Endodermal cell (in vitro differentiated cells): ENCODE results near the gene FKBP1B. TPM values are rescaled to one million over a fixed set of nuclear protein-coding genes. Genes with fewer than 3 reads are reported as not detected.
A peak's percentile ranks its signal among the peaks of the same experiment; 100 is the strongest.

ENCODE experiments used
- DNase-seq: peaks from one replicate; pipeline ENCODE4 v3.0.0-alpha.2; 2017
- H3K27ac ChIP-seq: 2 replicates; pipeline ENCODE4 v1.5.1; 2013; ENCODE audit warnings: mild to moderate bottlenecking, low read depth, low read length, moderate library complexity
- H3K27me3 ChIP-seq: 2 replicates; pipeline ENCODE4 v1.6.1; 2013; ENCODE audit warnings: mild to moderate bottlenecking, low read length, moderate library complexity; ENCODE audit not compliant: insufficient read depth, control insufficient read depth, poor library complexity, severe bottlenecking
- H3K36me3 ChIP-seq: 2 replicates; pipeline ENCODE4 v1.7.0; 2013; ENCODE audit warnings: mild to moderate bottlenecking, low read length, moderate library complexity; ENCODE audit not compliant: control insufficient read depth, insufficient read depth
- H3K4me1 ChIP-seq: one replicate; pipeline ENCODE4 v1.7.0; 2013; ENCODE audit warnings: low read length; ENCODE audit not compliant: control insufficient read depth, insufficient read depth
- H3K4me3 ChIP-seq: 2 replicates; pipeline ENCODE4 v1.5.1; 2013; ENCODE audit warnings: mild to moderate bottlenecking, low read length, moderate library complexity
- H3K9ac ChIP-seq: 2 replicates; pipeline ENCODE4 v1.6.1; 2013; ENCODE audit warnings: mild to moderate bottlenecking, low read length, moderate library complexity; ENCODE audit not compliant: poor library complexity, severe bottlenecking; ENCODE audit errors: extremely low read depth
- H3K9me3 ChIP-seq: 2 replicates; pipeline ENCODE4 v1.6.1; 2013; ENCODE audit warnings: mild to moderate bottlenecking, low read length, moderate library complexity; ENCODE audit not compliant: control insufficient read depth
- H3K27ac Mint-ChIP-seq: 2 replicates; pipeline ENCODE4 v1.8.0; 2020; ENCODE audit warnings: mixed read lengths
- H3K27me3 Mint-ChIP-seq: 2 replicates; pipeline ENCODE4 v1.8.0; 2021; ENCODE audit warnings: mild to moderate bottlenecking, mixed read lengths; ENCODE audit not compliant: insufficient read depth
- H3K36me3 Mint-ChIP-seq: 2 replicates; pipeline ENCODE4 v1.8.0; 2020; ENCODE audit warnings: low read depth, mixed read lengths
- H3K4me1 Mint-ChIP-seq: 2 replicates; pipeline ENCODE4 v1.8.0; 2020; ENCODE audit warnings: mixed read lengths
- H3K4me3 Mint-ChIP-seq: 2 replicates; pipeline ENCODE4 v1.8.0; 2020; ENCODE audit warnings: mild to moderate bottlenecking, moderate library complexity, mixed read lengths
- H3K9me3 Mint-ChIP-seq: 2 replicates; pipeline ENCODE4 v1.8.0; 2020; ENCODE audit warnings: mild to moderate bottlenecking, mixed read lengths
- WGBS, 2 experiments: methylation state at CpG; one replicate each; pipeline versions ENCODE4 v1.1.5 to v1.1.7; 2013; ENCODE audit warnings: missing lambda C conversion rate in 2 of 2, mixed read lengths in 1 of 2; ENCODE audit not compliant: insufficient coverage in 1 of 2, insufficient read length in 1 of 2; 5-methylcytosine and 5-hydroxymethylcytosine counted together
- long read RNA-seq, 4 experiments: library from polyadenylated mRNA in 2 of 4; library from RNA in 1 of 4; library from capped mRNA in 1 of 4; stranded (forward) in 3 of 4; unstranded in 1 of 4; transcript quantifications; one replicate each; pipeline ENCODE4 v2.0.0, GENCODE V29; 2020 to 2021; ENCODE audit warnings: inconsistent platforms in 1 of 4
- polyA plus RNA-seq, 2 experiments: library from polyadenylated mRNA; stranded (reverse); fragments of 50-300 nt; gene quantifications; one replicate each; pipeline ENCODE4 v1.2.3, GENCODE V29; 2013
- total RNA-seq, 2 donors: library from RNA; stranded (reverse); fragmentation: NEBNext Ultra II Directional in 1 of 2; extraction: Animal tissue kit (Norgen Biotek cat#: 25700) in 1 of 2; gene quantifications; 2 replicates in 1 of 2; 3 replicates in 1 of 2; pipeline ENCODE4 v1.2.1, GENCODE V29; 2021
- TF ChIP-seq, protein P1 (sequence below): fragments of 200-600 bp; sonication (generic); conservative IDR thresholded peaks from 2 replicates; pipeline ENCODE4 v1.5.0; 2021; ENCODE audit warnings: antibody characterized with exemption, mild to moderate bottlenecking

The FKBP1B gene
- 10 to 100 TPM; 35.3 to 39.0 TPM for total RNA-seq
- 39.3 TPM for polyA plus RNA-seq (2013, experiment 1 of 2)
- polyA plus RNA-seq (2013, experiment 2 of 2), result 36.3 TPM
- long read RNA-seq, experiment 1, transcript FKBP1B-201 (4 exons, 952 nt), result major isoform, 9 of 19 reads
- long read RNA-seq, experiment 1, transcript FKBP1B-202 (4 exons, 1,010 nt), result minor isoform, 6 of 19 reads
- long read RNA-seq, experiment 1, partial matches to known transcripts, result 1 of 19 reads
- long read RNA-seq, experiment 1, other reads (novel, unspliced or antisense), result 2 of 19 reads
- long read RNA-seq, experiment 2, transcript FKBP1B-202 (4 exons, 1,010 nt), result minor isoform, 15 of 38 reads
- long read RNA-seq, experiment 2, transcript FKBP1B-201 (4 exons, 952 nt), result major isoform, 16 of 38 reads
- long read RNA-seq, experiment 2, partial matches to known transcripts, result 0 of 38 reads
- long read RNA-seq, experiment 2, other reads (novel, unspliced or antisense), result 6 of 38 reads
- long read RNA-seq, experiment 3, partial matches to known transcripts, result 0 of 3 reads
- long read RNA-seq, experiment 3, other reads (novel, unspliced or antisense), result 1 of 3 reads
- long read RNA-seq, experiment 4, transcript FKBP1B-202 (4 exons, 1,010 nt), result minor isoform, 34 of 103 reads
- long read RNA-seq, experiment 4, transcript FKBP1B-201 (4 exons, 952 nt), result major isoform, 56 of 103 reads
- long read RNA-seq, experiment 4, partial matches to known transcripts, result 0 of 103 reads
- long read RNA-seq, experiment 4, other reads (novel, unspliced or antisense), result 12 of 103 reads

DNA sequence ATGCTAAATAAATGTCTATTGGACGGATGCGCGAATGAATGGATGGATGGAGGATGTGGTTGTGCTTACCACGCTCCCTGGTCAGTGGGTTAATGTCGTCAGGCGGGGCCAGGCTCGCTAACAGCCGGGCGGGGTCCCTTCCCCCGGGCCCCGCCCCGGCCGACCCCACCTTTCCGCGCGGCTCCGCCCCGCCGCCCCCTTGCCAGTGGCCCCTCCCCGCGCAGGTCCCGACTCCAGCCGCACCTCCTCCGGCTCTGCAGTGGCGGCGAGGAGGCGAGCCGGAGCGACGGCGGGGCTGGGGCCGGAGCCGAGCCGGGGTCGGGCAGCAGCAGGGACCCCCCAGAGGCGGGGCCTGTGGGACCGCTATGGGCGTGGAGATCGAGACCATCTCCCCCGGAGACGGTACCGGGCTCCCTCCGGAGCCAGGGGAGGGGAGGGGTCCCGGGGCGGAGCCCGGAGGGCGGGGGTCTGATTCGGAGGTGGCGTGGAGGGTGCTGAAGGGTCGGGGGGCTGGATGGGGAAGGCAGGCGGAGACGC lies at the start of gene FKBP1B:
FKBP1B (plus strand) TSS at position 257 of the 537 bp plus-strand sequence; CDS start at position 366, 109 bp downstream.
- DNase-seq, result peak; percentile 94
- no peak within 1 kb of the TSS for H3K27ac Mint-ChIP-seq
- H3K4me3 Mint-ChIP-seq, result no peak within 1 kb of the TSS
- peaks cover 2% of the 10 kb centered on the region for H3K27me3 Mint-ChIP-seq
- no peaks in the 10 kb centered on the region for H3K9me3 Mint-ChIP-seq
- peaks cover 11% of the 10 kb centered on the region for H3K4me1 Mint-ChIP-seq
- 0 to 4% methylated on average over 5 to 52 of the region's 52 CpGs for WGBS, 2 experiments
- TF ChIP-seq, protein P1, sequence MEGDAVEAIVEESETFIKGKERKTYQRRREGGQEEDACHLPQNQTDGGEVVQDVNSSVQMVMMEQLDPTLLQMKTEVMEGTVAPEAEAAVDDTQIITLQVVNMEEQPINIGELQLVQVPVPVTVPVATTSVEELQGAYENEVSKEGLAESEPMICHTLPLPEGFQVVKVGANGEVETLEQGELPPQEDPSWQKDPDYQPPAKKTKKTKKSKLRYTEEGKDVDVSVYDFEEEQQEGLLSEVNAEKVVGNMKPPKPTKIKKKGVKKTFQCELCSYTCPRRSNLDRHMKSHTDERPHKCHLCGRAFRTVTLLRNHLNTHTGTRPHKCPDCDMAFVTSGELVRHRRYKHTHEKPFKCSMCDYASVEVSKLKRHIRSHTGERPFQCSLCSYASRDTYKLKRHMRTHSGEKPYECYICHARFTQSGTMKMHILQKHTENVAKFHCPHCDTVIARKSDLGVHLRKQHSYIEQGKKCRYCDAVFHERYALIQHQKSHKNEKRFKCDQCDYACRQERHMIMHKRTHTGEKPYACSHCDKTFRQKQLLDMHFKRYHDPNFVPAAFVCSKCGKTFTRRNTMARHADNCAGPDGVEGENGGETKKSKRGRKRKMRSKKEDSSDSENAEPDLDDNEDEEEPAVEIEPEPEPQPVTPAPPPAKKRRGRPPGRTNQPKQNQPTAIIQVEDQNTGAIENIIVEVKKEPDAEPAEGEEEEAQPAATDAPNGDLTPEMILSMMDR, result no peak
- no peak within 1 kb of the TSS for H3K27ac ChIP-seq
- H3K36me3 ChIP-seq, result no peaks in the 10 kb centered on the region
- peak within 1 kb of the TSS; percentile 83 for H3K4me3 ChIP-seq
- peak within 1 kb of the TSS; percentile 8 for H3K9ac ChIP-seq
- no peaks in the 10 kb centered on the region for H3K9me3 ChIP-seq
- no peaks in the 10 kb centered on the region for H3K4me1 ChIP-seq
- H3K36me3 Mint-ChIP-seq, result peaks cover 4% of the 10 kb centered on the region
- H3K27me3 ChIP-seq, result no peaks in the 10 kb centered on the region

DNA sequence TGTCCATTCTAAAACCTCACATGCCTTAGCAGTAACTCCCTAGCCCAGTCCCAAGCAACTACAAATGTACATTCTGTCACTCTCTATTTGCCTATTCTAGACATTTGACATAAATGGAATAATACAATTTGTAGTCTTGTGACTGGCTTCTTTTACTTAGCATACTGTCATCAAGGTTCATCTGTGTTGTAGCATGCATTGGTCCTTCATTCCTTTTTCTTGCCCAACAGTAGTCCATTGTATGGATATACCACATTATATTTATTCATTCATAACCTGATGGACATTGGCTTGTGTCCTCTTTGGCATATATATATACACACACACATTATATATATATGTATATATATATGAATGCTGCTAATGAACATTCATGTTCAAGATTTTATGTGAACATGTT lies 41.8 kb upstream of the FKBP1B start:
- TF ChIP-seq, protein P1, result no peak
- Mint-ChIP-seq H3K27ac (no peak overlapping the region), H3K4me1 (peaks cover under 1% of the 10 kb centered on the region), H3K36me3 (no peaks in the 10 kb centered on the region), H3K27me3 (peaks cover 24% of the 10 kb centered on the region), H3K4me3 (no peak overlapping the region), H3K9me3 (no peaks in the 10 kb centered on the region)
- H3K36me3 ChIP-seq, result no peaks in the 10 kb centered on the region
- H3K4me1 ChIP-seq, result no peaks in the 10 kb centered on the region
- H3K4me3 ChIP-seq, result no peak overlapping the region
- H3K27me3 ChIP-seq, result peaks cover 25% of the 10 kb centered on the region
- DNase-seq, result no peak
- no peak overlapping the region for H3K9ac ChIP-seq
- no peak overlapping the region for H3K27ac ChIP-seq
- no peaks in the 10 kb centered on the region for H3K9me3 ChIP-seq

DNA sequence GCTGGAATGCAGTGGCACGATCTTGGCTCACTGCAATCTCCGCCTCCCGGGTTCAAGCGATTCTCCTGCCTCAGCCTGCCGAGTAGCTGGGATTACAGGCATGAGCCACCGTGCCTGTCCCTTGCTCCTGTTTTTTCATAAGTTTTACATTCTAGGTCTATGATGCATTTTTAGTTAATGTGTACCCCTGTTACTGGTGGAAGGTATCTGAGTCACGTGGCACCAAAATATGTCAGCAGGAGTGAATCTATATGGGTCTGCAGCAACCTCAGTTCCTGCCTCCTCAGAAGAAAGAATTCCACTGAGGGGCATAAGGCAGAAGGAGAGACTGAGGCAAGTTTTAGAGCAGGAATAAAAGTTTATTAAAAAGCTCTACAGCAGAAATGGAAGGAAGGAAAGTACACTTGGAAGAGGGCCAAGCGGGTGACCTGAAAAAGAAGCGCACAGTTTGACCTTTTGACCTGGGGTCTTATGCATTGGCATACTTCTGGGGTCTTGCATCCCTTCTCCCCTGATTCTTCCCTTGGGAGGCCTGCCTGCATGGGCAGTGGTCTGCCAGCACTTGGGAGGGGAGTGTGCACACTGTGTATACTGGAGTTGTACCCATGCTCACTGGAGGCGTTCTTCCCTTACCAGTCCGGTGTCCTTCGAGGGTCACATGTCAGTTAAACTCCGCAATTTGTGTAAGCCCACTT lies 40.7 kb upstream of the FKBP1B start:
- H3K27ac Mint-ChIP-seq, result peak overlapping the region; percentile 17
- no peak overlapping the region for H3K27ac ChIP-seq

More for the DNA sequence above, 40.7 kb upstream of the FKBP1B start:
- WGBS, 2 experiments, result 85 to 95% methylated on average over 6 to 13 of the region's 13 CpGs
- no peaks in the 10 kb centered on the region for H3K36me3 ChIP-seq
- TF ChIP-seq, protein P1, result no peak
- Mint-ChIP-seq H3K36me3 (peaks cover 3% of the 10 kb centered on the region), H3K4me3 (peak overlapping the region; percentile 51), H3K27me3 (peaks cover 24% of the 10 kb centered on the region), H3K4me1 (peaks cover 5% of the 10 kb centered on the region), H3K9me3 (no peaks in the 10 kb centered on the region)
- no peak overlapping the region for H3K4me3 ChIP-seq
- DNase-seq, result no peak
- H3K4me1 ChIP-seq, result no peaks in the 10 kb centered on the region
- no peak overlapping the region for H3K9ac ChIP-seq
- no peaks in the 10 kb centered on the region for H3K9me3 ChIP-seq
- H3K27me3 ChIP-seq, result peaks cover 25% of the 10 kb centered on the region
